T-helper 17 cell (primary cell): ENCODE results near the gene ZHX3. TPM values are rescaled to one million over a fixed set of nuclear protein-coding genes. Genes with fewer than 3 reads are reported as not detected.

Experiments
- ATAC-seq: fragments of 150-1000 bp; cut with Tn5 transposase; 2 replicates; pipeline ENCODE4 v1.10.0; 2021; ENCODE audit warnings: mild to moderate bottlenecking, moderate library complexity
- DNase-seq, 3 donors: peaks; one replicate each; pipeline versions ENCODE4 v3.0.0 to v3.0.0-alpha.2; 2020 to 2021
- H3K9me3 ChIP-seq: one replicate; pipeline ENCODE4 v1.7.0; 2013; ENCODE audit warnings: low read length, mild to moderate bottlenecking; ENCODE audit not compliant: control insufficient read depth, poor library complexity, severe bottlenecking
- H3K27ac Mint-ChIP-seq: one replicate; pipeline ENCODE4 v1.8.0; 2022; ENCODE audit warnings: mild to moderate bottlenecking, moderate library complexity, mixed read lengths
- H3K27me3 Mint-ChIP-seq: one replicate; pipeline ENCODE4 v1.8.0; 2022; ENCODE audit warnings: mixed read lengths
- H3K36me3 Mint-ChIP-seq: one replicate; pipeline ENCODE4 v1.8.0; 2022; ENCODE audit warnings: low read depth, mixed read lengths
- H3K4me1 Mint-ChIP-seq: one replicate; pipeline ENCODE4 v1.8.0; 2022; ENCODE audit warnings: mild to moderate bottlenecking, mixed read lengths
- H3K4me3 Mint-ChIP-seq: one replicate; pipeline ENCODE4 v1.8.0; 2022; ENCODE audit warnings: mild to moderate bottlenecking, moderate library complexity, mixed read lengths
- total RNA-seq, 4 donors: library from RNA in 2 of 4; stranded (reverse) in 2 of 4; gene quantifications; one replicate each; pipeline ENCODE4 v1.2.3 and lab custom pipeline; 2022 to 2026

The ZHX3 gene
- total RNA-seq, 2 donors from 2014 or later, result 4.1 to 4.9 TPM

DNA sequence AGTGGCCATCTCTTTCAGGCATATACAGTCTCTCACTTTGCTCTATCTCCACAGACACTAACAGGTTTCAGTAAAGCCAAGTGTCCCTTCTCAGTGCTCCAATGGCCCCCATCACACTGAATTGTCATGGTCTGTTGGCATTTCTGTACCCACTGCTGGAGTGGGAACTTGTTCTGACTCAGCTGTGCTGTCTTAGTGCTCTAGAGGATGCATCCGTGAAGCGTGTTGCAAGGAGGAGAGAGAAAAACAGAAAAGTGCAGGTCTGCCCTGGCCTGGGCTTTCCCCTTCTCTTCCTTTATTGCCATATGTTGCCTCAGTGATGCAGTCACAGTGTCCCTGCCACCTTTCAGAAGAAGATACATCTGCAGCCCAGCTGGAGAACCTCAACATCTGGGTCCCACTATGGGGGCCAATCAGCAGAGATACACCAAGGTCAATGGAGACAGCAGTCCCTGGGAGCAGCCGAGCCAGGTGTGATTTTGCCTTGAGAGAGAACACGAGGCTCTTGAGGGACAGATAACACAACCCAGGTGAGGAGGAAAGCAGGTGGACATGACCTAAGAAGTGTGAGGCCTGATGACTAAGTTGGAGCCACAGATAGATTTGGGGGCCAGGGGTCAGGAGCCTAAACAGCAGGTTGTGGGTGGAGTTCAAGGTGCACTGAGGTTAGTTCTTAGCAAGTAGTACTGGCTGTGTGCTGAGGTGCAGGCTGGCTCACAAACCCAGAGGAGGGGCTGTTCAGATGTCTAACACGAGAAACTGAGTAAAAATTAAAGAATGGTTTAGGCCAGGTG lies 185.7 kb downstream of the ZHX3 start:
- DNase-seq, result no peak

More for the DNA sequence above, 185.7 kb downstream of the ZHX3 start:
- H3K27ac Mint-ChIP-seq, result no peak overlapping the region
- no peak for ATAC-seq
- no peak overlapping the region for H3K4me3 Mint-ChIP-seq
- H3K9me3 ChIP-seq, result no peaks in the 10 kb centered on the region
- H3K27me3 Mint-ChIP-seq, result no peaks in the 10 kb centered on the region
- H3K36me3 Mint-ChIP-seq, result peaks cover 3% of the 10 kb centered on the region
- H3K4me1 Mint-ChIP-seq, result peaks cover 29% of the 10 kb centered on the region

Other genes with a start within 250 kb of the ZHX3 start
- 100 to 1,000 TPM; 420 to 428 TPM for gene PLCG1, start 180.2 kb downstream of the ZHX3 start, total RNA-seq
- gene LPIN3, start 23.1 kb upstream of the ZHX3 start, total RNA-seq, result under 1 TPM; 0.16 to 0.67 TPM
- not detected for gene EMILIN3, start 49.1 kb upstream of the ZHX3 start, total RNA-seq